IMR-90 (cell line): Measurements from ENCODE around the gene R3HDM2. TPM values are rescaled to one million over a fixed set of nuclear protein-coding genes. Genes with fewer than 3 reads are reported as not detected.

Experiments used
- ATAC-seq: fragments of 200-7000 bp; cut with Tn5 transposase; 2 replicates; pipeline ENCODE4 v1.9.1; 2020; ENCODE audit warnings: low read depth, mild to moderate bottlenecking, moderate library complexity
- BruUV-seq: library from RNA; stranded (reverse); fragments of 400-500 nt; replicated peaks from 2 replicates; lab custom pipeline; 2021; lab: Mats Ljungman, UMichigan
- CTCF ChIA-PET: fragments of 300-600 bp; formaldehyde crosslinking; extraction: SDS; loops from one replicate; lab custom pipeline; 2021; ENCODE audit warnings: antibody characterized with exemption; lab: Yijun Ruan, JAX
- POLR2A ChIA-PET: fragments of 300-600 bp; sonication (Branson Sonifier 250); formaldehyde crosslinking; loops from one replicate; lab custom pipeline; 2022; ENCODE audit warnings: antibody characterized with exemption; ENCODE audit not compliant: unreplicated experiment; lab: Charles Lee
- DNase-seq: peaks from one replicate; pipeline ENCODE4 v3.0.0; 2013
- H2AFZ ChIP-seq: replicated peaks from 2 replicates; pipeline ENCODE3; 2013; ENCODE audit warnings: low read length, mild to moderate bottlenecking; ENCODE audit not compliant: poor library complexity
- H2AK5ac ChIP-seq: 2 replicates; pipeline ENCODE4 v1.6.1; 2013; ENCODE audit warnings: low read depth, low read length, inconsistent platforms
- H2AK9ac ChIP-seq: replicated peaks from 2 replicates; pipeline ENCODE3; 2013; ENCODE audit warnings: mild to moderate bottlenecking, low read depth, low read length, moderate library complexity; ENCODE audit not compliant: poor library complexity
- H2BK120ac ChIP-seq: 2 replicates; pipeline ENCODE4 v1.6.1; 2013; ENCODE audit warnings: low read depth, low read length, inconsistent platforms
- H2BK15ac ChIP-seq: 3 replicates; pipeline ENCODE4 v1.6.1; 2013; ENCODE audit warnings: low read depth, low read length, inconsistent platforms
- H2BK20ac ChIP-seq: 2 replicates; pipeline ENCODE4 v1.6.1; 2013; ENCODE audit warnings: low read depth, mild to moderate bottlenecking, inconsistent platforms, low read length, moderate library complexity
- H2BK5ac ChIP-seq: 2 replicates; pipeline ENCODE4 v1.6.1; 2013; ENCODE audit warnings: mild to moderate bottlenecking, low read depth, low read length, inconsistent platforms; ENCODE audit not compliant: poor library complexity, severe bottlenecking
- H3K14ac ChIP-seq: replicated peaks from 2 replicates; pipeline ENCODE4 v1.6.1; 2013; ENCODE audit warnings: low read depth, low read length, inconsistent platforms
- H3K18ac ChIP-seq: 2 replicates; pipeline ENCODE4 v1.6.1; 2013; ENCODE audit warnings: low read depth, low read length, control low read depth
- H3K23ac ChIP-seq: 2 replicates; pipeline ENCODE4 v1.6.1; 2013; ENCODE audit warnings: low read depth, low read length, inconsistent platforms
- H3K27ac ChIP-seq: 2 replicates; pipeline ENCODE4 v1.5.1; 2013; ENCODE audit warnings: mild to moderate bottlenecking, control low read depth, low read length; ENCODE audit not compliant: insufficient read depth
- H3K27me3 ChIP-seq: 2 replicates; pipeline ENCODE4 v1.6.1; 2013; ENCODE audit warnings: low read length; ENCODE audit not compliant: control insufficient read depth, insufficient read depth
- H3K36me3 ChIP-seq: 2 replicates; pipeline ENCODE4 v1.6.1; 2013; ENCODE audit warnings: low read length, mixed read lengths; ENCODE audit not compliant: control insufficient read depth, insufficient read depth
- H3K4ac ChIP-seq: 2 replicates; pipeline ENCODE4 v1.6.1; 2013; ENCODE audit warnings: low read depth, low read length, inconsistent platforms
- H3K4me1 ChIP-seq: 2 replicates; pipeline ENCODE4 v1.6.1; 2013; ENCODE audit warnings: low read length, mixed read lengths; ENCODE audit not compliant: control insufficient read depth, insufficient read depth
- H3K4me2 ChIP-seq: 2 replicates; pipeline ENCODE4 v1.6.1; 2013; ENCODE audit warnings: low read depth, mild to moderate bottlenecking, control low read depth, low read length, moderate library complexity
- H3K4me3 ChIP-seq: 2 replicates; pipeline ENCODE4 v1.5.1; 2013; ENCODE audit warnings: low read depth, mild to moderate bottlenecking, control low read depth, low read length, moderate library complexity; ENCODE audit not compliant: insufficient read depth
- H3K56ac ChIP-seq: 2 replicates; pipeline ENCODE4 v1.6.1; 2013; ENCODE audit warnings: low read length, inconsistent platforms; ENCODE audit not compliant: insufficient read depth; ENCODE audit errors: extremely low read depth
- H3K79me1 ChIP-seq, 2 experiments: 2 replicates each; pipeline ENCODE4 v1.6.1; 2013; ENCODE audit warnings: low read length in 2 of 2, inconsistent platforms in 1 of 2, low read depth in 1 of 2
- H3K9ac ChIP-seq: 2 replicates; pipeline ENCODE4 v1.6.1; 2013; ENCODE audit warnings: low read depth, low read length, control low read depth
- H3K9me1 ChIP-seq: 2 replicates; pipeline ENCODE4 v1.6.1; 2013; ENCODE audit warnings: low read length, inconsistent platforms; ENCODE audit not compliant: insufficient read depth
- H3K9me3 ChIP-seq: 2 replicates; pipeline ENCODE4 v1.6.1; 2013; ENCODE audit warnings: low read length; ENCODE audit not compliant: control insufficient read depth, insufficient read depth
- H4K20me1 ChIP-seq: 2 replicates; pipeline ENCODE4 v1.6.1; 2013; ENCODE audit warnings: low read length, inconsistent platforms; ENCODE audit not compliant: insufficient read depth
- H4K5ac ChIP-seq: 2 replicates; pipeline ENCODE4 v1.6.1; 2013; ENCODE audit warnings: mild to moderate bottlenecking, low read depth, low read length, control low read depth
- H4K8ac ChIP-seq, 2 experiments: 2 replicates each; pipeline ENCODE4 v1.6.1; 2013; ENCODE audit warnings: low read depth in 2 of 2, low read length in 2 of 2, control low read depth in 1 of 2, inconsistent platforms in 1 of 2
- H4K91ac ChIP-seq: 2 replicates; pipeline ENCODE4 v1.6.1; 2013; ENCODE audit warnings: low read depth, low read length, inconsistent platforms; ENCODE audit not compliant: insufficient read depth
- BHLHE40 ChIP-seq: fragments of 150-350 bp; IDR thresholded peaks from 2 replicates; pipeline ENCODE4 v1.6.1; 2016; ENCODE audit warnings: mild to moderate bottlenecking, low read depth, low read length
- CEBPB ChIP-seq: IDR thresholded peaks from 2 replicates; pipeline ENCODE4 v1.6.1; 2012; ENCODE audit warnings: low read depth, low read length, improper control_type of control experiment
- CHD1 ChIP-seq: IDR thresholded peaks from 2 replicates; pipeline ENCODE4 v1.6.1; 2012; ENCODE audit warnings: low read depth, low read length, improper control_type of control experiment
- ELK1 ChIP-seq: fragments of 150-350 bp; IDR thresholded peaks from 2 replicates; pipeline ENCODE4 v1.6.1; 2016; ENCODE audit warnings: low read depth, mild to moderate bottlenecking, low read length, moderate library complexity, borderline replicate concordance
- FOS ChIP-seq: fragments of 150-350 bp; IDR thresholded peaks from 2 replicates; pipeline ENCODE4 v1.6.1; 2016; ENCODE audit warnings: low read depth, low read length
- MAFK ChIP-seq: IDR thresholded peaks from 2 replicates; pipeline ENCODE4 v1.6.1; 2012; ENCODE audit warnings: low read depth, low read length, improper control_type of control experiment
- MAZ ChIP-seq: IDR thresholded peaks from 2 replicates; pipeline ENCODE4 v1.6.1; 2012; ENCODE audit warnings: low read depth, mild to moderate bottlenecking, low read length, improper control_type of control experiment, moderate library complexity, borderline replicate concordance
- MXI1 ChIP-seq: IDR thresholded peaks from 2 replicates; pipeline ENCODE4 v1.6.1; 2012; ENCODE audit warnings: low read depth, mild to moderate bottlenecking, low read length, moderate library complexity, borderline replicate concordance
- NFE2L2 ChIP-seq: fragments of 150-350 bp; IDR thresholded peaks from 2 replicates; pipeline ENCODE4 v1.6.1; 2016; ENCODE audit warnings: low read depth, mild to moderate bottlenecking, low read length
- POLR2A ChIP-seq: IDR thresholded peaks from 2 replicates; pipeline ENCODE4 v1.6.1; 2012; ENCODE audit warnings: mild to moderate bottlenecking, low read depth, low read length
- RAD21 ChIP-seq: IDR thresholded peaks from 2 replicates; pipeline ENCODE4 v1.6.1; 2012; ENCODE audit warnings: low read length, improper control_type of control experiment
- RCOR1 ChIP-seq: IDR thresholded peaks from 2 replicates; pipeline ENCODE4 v1.6.1; 2012; ENCODE audit warnings: mild to moderate bottlenecking, low read length, improper control_type of control experiment; ENCODE audit not compliant: insufficient replicate concordance
- RFX5 ChIP-seq: IDR thresholded peaks from 2 replicates; pipeline ENCODE4 v1.8.0; 2012; ENCODE audit warnings: low read depth, mild to moderate bottlenecking, low read length, moderate library complexity
- SMC3 ChIP-seq: fragments of 150-350 bp; IDR thresholded peaks from 2 replicates; pipeline ENCODE4 v1.6.1; 2016; ENCODE audit warnings: low read depth, mild to moderate bottlenecking, antibody characterized with exemption, low read length, moderate library complexity
- WGBS, 2 experiments: methylation state at CpG; one replicate each; pipeline versions ENCODE4 v1.1.5 to v1.1.7; 2013; ENCODE audit warnings: missing lambda C conversion rate in 2 of 2; ENCODE audit not compliant: insufficient read length in 1 of 2; ENCODE audit errors: extremely low coverage in 2 of 2; 5-methylcytosine and 5-hydroxymethylcytosine counted together
- dilution Hi-C: fragments of 300-500 bp; cut with HindIII; formaldehyde crosslinking; loops from one replicate; pipeline ENCODE4 v1.14.3; 2018; ENCODE audit warnings: low sequenced_read_pairs; ENCODE audit not compliant: unreplicated experiment
- in situ Hi-C: fragments of 300-500 bp; cut with MboI; formaldehyde crosslinking; loops from 3 replicates; pipeline ENCODE4 v1.14.3; 2019; ENCODE audit warnings: low sequenced_read_pairs, inconsistent platforms, mixed read lengths
- intact Hi-C: fragments of 100-400 bp; cut with micrococcal nuclease; formaldehyde crosslinking; loops from 2 replicates; pipeline ENCODE4 v1.10.0; 2022
- polyA plus RNA-seq, 3 experiments: library from polyadenylated mRNA; depleted of rRNA; stranded (reverse); fragments of >200 nt; gene quantifications; 2 replicates each; pipeline ENCODE4 v1.2.3, GENCODE V29; 2012; ENCODE audit warnings: low replicate concordance in 1 of 3
- total RNA-seq: library from RNA; depleted of rRNA; stranded (reverse); fragments of >200 nt; gene quantifications from 2 replicates; pipeline ENCODE4 v1.2.3, GENCODE V29; 2012
- TF ChIP-seq, protein P1 (sequence below): conservative IDR thresholded peaks from 2 replicates; pipeline ENCODE4 v1.5.1; 2012; ENCODE audit warnings: mild to moderate bottlenecking, low read depth, low read length, improper control_type of control experiment
- TF ChIP-seq, protein P2 (sequence below): fragments of 150-350 bp; IDR thresholded peaks from 2 replicates; pipeline ENCODE4 v1.6.1; 2017; ENCODE audit warnings: mild to moderate bottlenecking, antibody characterized with exemption, low read length, low read depth

R3HDM2 gene
- total and polyA plus RNA-seq, 2 of the 4 experiments (the other 2 are of a cell fraction): 7.5 to 28.4 TPM

- Histone ChIP-seq H2BK120ac (no peak overlapping the region), H3K79me1 (peaks cover 9 to 24% of the 10 kb centered on the region in 2 experiments; a peak in 3 of 4 replicates), H3K4me1 (peaks cover 4% of the 10 kb centered on the region; the same call in 1 of the 2 replicates), H4K91ac (no peak overlapping the region), H3K9ac (no peak overlapping the region), H4K8ac (no peak overlapping the region), H3K14ac (no peak overlapping the region), H4K20me1 (no peaks in the 10 kb centered on the region), H3K36me3 (peaks cover 4% of the 10 kb centered on the region; the same call in 1 of the 2 replicates), H2AK9ac (no peak overlapping the region), H3K18ac (no peak overlapping the region), H3K4me2 (no peak overlapping the region), H4K5ac (no peak overlapping the region), H3K27ac (no peak overlapping the region), H3K9me3 (no peaks in the 10 kb centered on the region), H3K56ac (no peak overlapping the region), H3K4me3 (no peak overlapping the region), H2BK20ac (no peak overlapping the region), H2BK15ac (no peak overlapping the region), H2AFZ (no peak overlapping the region), H3K23ac (no peak overlapping the region), H2BK5ac (no peak overlapping the region), H3K4ac (no peak overlapping the region), H2AK5ac (no peak overlapping the region), H3K27me3 (no peaks in the 10 kb centered on the region), H3K9me1 (no peaks in the 10 kb centered on the region)
- intact Hi-C loops: no loop called here
- dilution Hi-C loops: no loop called here
- DNase-seq: no peak
- TF ChIP-seq CHD1 (no peak), MAZ (no peak), RAD21 (no peak), NFE2L2 (no peak), CEBPB (no peak), POLR2A (no peak), RCOR1 (no peak), BHLHE40 (no peak), MAFK (no peak), FOS (no peak), MXI1 (no peak), RFX5 (no peak), ELK1 (no peak), SMC3 (no peak)
- TF ChIP-seq, protein P1, sequence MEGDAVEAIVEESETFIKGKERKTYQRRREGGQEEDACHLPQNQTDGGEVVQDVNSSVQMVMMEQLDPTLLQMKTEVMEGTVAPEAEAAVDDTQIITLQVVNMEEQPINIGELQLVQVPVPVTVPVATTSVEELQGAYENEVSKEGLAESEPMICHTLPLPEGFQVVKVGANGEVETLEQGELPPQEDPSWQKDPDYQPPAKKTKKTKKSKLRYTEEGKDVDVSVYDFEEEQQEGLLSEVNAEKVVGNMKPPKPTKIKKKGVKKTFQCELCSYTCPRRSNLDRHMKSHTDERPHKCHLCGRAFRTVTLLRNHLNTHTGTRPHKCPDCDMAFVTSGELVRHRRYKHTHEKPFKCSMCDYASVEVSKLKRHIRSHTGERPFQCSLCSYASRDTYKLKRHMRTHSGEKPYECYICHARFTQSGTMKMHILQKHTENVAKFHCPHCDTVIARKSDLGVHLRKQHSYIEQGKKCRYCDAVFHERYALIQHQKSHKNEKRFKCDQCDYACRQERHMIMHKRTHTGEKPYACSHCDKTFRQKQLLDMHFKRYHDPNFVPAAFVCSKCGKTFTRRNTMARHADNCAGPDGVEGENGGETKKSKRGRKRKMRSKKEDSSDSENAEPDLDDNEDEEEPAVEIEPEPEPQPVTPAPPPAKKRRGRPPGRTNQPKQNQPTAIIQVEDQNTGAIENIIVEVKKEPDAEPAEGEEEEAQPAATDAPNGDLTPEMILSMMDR: no peak
- TF ChIP-seq, protein P2, sequence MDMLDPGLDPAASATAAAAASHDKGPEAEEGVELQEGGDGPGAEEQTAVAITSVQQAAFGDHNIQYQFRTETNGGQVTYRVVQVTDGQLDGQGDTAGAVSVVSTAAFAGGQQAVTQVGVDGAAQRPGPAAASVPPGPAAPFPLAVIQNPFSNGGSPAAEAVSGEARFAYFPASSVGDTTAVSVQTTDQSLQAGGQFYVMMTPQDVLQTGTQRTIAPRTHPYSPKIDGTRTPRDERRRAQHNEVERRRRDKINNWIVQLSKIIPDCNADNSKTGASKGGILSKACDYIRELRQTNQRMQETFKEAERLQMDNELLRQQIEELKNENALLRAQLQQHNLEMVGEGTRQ: no peak
- ATAC-seq: no peak
- ChIA-PET POLR2A (no interaction called here), CTCF (no interaction called here)
- in situ Hi-C loops: no loop called here
- 100% methylated on average over 1 of the region's 1 CpG; no CpG with 5 or more reads in 1 of the 2 experiments for WGBS, 2 experiments
- BruUV-seq: no TSS peak
Measured at GRCh38 chr12:57380300-57380699, 50.5 kb downstream of the R3HDM2 start.
